Activated naive CD4-positive, alpha-beta T cell treated with anti-CD3 and anti-CD28 coated beads, Interleukin-2, amount 50 U/mL, for 24 hours (primary cell): Measurements from ENCODE around the gene PCDHGC3.

ENCODE experiments used
- H3K27ac Mint-ChIP-seq: one replicate; pipeline ENCODE4 v1.8.0; 2021; ENCODE audit warnings: mild to moderate bottlenecking, mixed read lengths
- H3K27me3 Mint-ChIP-seq: one replicate; pipeline ENCODE4 v1.8.0; 2021; ENCODE audit warnings: mixed read lengths
- H3K36me3 Mint-ChIP-seq: one replicate; pipeline ENCODE4 v1.8.0; 2021; ENCODE audit warnings: mixed read lengths
- H3K4me1 Mint-ChIP-seq: one replicate; pipeline ENCODE4 v1.8.0; 2021; ENCODE audit warnings: mixed read lengths
- H3K4me3 Mint-ChIP-seq: one replicate; pipeline ENCODE4 v1.8.0; 2021; ENCODE audit warnings: mild to moderate bottlenecking, mixed read lengths
- H3K9me3 Mint-ChIP-seq: one replicate; pipeline ENCODE4 v1.8.0; 2021; ENCODE audit warnings: mixed read lengths

Gene PCDHGC3

DNA sequence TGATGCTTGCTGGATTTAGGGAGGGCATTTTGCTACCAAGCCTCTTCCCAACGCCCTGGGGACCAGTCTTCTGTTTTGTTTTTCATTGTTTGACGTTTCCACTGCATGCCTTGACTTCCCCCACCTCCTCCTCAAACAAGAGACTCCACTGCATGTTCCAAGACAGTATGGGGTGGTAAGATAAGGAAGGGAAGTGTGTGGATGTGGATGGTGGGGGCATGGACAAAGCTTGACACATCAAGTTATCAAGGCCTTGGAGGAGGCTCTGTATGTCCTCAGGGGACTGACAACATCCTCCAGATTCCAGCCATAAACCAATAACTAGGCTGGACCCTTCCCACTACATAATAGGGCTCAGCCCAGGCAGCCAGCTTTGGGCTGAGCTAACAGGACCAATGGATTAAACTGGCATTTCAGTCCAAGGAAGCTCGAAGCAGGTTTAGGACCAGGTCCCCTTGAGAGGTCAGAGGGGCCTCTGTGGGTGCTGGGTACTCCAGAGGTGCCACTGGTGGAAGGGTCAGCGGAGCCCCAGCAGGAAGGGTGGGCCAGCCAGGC is 36.1 kb downstream of the PCDHGC3 start:
- Mint-ChIP-seq H3K4me1 (peaks cover 42% of the 10 kb centered on the region), H3K4me3 (no peak overlapping the region), H3K27ac (no peak overlapping the region), H3K9me3 (no peaks in the 10 kb centered on the region), H3K27me3 (no peaks in the 10 kb centered on the region), H3K36me3 (peaks cover 4% of the 10 kb centered on the region)

DNA sequence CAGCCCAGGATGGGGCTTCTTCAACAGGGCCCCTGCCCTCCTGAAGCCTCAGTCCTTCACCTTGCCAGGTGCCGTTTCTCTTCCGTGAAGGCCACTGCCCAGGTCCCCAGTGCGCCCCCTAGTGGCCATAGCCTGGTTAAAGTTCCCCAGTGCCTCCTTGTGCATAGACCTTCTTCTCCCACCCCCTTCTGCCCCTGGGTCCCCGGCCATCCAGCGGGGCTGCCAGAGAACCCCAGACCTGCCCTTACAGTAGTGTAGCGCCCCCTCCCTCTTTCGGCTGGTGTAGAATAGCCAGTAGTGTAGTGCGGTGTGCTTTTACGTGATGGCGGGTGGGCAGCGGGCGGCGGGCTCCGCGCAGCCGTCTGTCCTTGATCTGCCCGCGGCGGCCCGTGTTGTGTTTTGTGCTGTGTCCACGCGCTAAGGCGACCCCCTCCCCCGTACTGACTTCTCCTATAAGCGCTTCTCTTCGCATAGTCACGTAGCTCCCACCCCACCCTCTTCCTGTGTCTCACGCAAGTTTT is 36.7 kb downstream of the PCDHGC3 start:
- peaks cover 42% of the 10 kb centered on the region for H3K4me1 Mint-ChIP-seq
- peaks cover 6% of the 10 kb centered on the region for H3K36me3 Mint-ChIP-seq
- H3K27me3 Mint-ChIP-seq, result no peaks in the 10 kb centered on the region
- peak overlapping the region; percentile 71 for H3K27ac Mint-ChIP-seq
- peak overlapping the region; percentile 86 for H3K4me3 Mint-ChIP-seq
- no peaks in the 10 kb centered on the region for H3K9me3 Mint-ChIP-seq

DNA sequence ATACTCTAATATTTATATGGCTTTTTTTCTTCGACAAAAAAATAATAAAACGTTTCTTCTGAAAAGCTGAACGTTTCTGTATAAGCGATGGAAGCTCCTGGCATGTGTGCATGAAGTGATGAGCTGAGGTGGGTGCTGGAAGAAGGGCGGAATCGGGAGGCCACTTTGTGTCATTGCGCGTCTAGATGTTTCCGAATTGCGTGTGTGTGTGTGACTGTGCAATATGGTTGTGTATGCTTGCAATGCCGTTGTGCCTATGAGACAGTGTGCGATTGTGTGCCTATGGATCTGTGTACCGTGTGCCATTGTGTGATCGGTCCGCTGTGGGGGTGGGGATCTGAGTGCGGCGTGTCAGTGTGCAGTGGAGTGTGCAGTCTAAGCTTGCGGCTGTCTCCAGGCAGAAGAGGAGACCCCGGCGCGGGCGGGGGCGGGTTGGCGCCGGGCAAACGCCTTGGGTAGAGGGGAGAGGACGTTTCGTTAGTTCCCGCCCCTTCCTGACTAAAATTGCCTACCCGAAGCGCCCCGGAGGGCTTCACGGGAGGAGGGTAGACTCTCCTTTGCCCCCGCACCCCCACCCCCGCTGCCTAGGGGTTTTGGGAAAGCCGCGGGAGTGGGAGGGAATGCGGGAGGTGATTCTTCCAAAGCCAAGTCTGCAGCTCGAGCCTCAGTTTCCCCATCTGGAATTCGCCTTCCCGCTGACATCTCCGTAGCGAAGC is 37.3 kb downstream of the PCDHGC3 start:
- Mint-ChIP-seq H3K27me3 (no peaks in the 10 kb centered on the region), H3K9me3 (no peaks in the 10 kb centered on the region), H3K4me1 (peaks cover 42% of the 10 kb centered on the region), H3K36me3 (peaks cover 9% of the 10 kb centered on the region), H3K4me3 (peak overlapping the region; percentile 86), H3K27ac (peak overlapping the region; percentile 71)

DNA sequence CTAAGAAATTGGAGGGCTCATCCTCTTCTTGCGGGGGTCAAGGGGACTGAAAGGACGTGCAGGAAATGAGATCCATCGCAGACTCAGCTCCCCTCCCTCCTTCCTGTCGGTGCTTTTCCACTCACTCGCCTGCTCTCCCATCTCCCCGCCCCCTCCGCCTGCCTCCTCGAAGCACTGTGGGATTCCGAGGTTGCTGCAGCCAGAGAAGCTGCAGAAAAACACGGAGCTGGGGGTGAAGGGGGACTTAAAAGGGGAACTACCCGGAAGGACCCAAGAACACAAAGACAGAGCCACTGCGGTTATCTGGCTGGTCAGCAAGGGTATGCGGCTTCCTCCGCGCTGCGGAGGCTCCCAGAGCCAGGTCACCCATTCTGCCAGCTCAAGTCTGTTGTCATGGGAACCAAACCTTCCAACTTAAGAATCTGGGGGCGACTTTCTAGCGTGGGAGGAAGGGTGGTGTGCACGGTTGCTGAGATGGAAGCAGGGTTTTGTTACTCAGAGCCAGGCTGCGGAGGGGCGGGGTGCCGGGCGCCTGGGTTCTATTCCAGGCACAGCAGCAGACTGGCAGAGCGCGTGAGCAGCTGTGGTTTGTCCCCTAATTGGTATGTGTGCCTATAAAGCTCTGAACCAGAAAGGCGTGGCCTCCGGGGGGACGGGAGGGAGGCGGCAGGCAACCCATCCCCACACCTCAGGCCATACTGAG is 38.0 kb downstream of the PCDHGC3 start:
- peak overlapping the region; percentile 86 for H3K4me3 Mint-ChIP-seq
- peaks cover 11% of the 10 kb centered on the region for H3K36me3 Mint-ChIP-seq

DNA sequence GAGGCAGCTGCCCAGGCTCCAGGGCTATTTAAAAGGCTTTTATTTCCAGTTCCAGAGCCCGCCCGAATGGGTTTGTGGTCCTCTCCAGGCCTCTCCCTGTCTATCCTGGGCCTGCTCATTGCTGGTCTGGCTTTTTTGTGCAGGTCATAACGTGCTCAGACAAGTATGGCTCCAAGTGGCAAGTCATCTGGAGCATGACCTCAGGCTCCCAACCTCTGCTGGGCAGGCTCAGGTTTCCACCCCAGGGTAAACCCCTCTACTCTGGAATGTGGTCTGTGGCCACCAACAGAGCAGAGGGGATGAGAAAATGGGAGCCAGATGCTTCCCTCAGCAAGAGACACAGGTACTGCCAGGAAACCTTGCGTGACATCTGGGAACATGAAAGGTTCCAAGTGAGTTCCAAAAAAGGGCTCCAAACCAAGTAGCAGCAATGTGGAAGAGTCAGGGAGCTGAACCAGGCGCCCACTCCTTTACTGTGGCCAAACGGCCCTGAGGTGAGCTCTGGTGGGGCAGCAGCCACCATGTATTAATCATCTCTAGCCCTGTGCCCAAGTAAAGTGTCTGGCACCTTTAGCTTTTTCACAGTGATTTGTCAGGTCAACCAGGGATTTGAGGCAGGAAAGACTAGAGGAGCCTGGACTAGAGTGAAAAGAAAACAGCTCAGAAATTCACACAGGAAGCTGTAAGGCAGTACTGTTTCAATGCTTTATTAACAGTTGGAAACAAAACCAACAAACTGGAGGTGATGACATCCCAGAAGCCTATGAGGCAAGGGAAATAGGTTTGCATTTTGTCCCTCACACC is 38.8 kb downstream of the PCDHGC3 start:
- peak overlapping the region; percentile 86 for H3K4me3 Mint-ChIP-seq
- H3K9me3 Mint-ChIP-seq, result no peaks in the 10 kb centered on the region
- H3K36me3 Mint-ChIP-seq, result peaks cover 11% of the 10 kb centered on the region
- no peak overlapping the region for H3K27ac Mint-ChIP-seq
- H3K4me1 Mint-ChIP-seq, result peaks cover 37% of the 10 kb centered on the region
- no peaks in the 10 kb centered on the region for H3K27me3 Mint-ChIP-seq

More for the DNA sequence above, 38.0 kb downstream of the PCDHGC3 start:
- H3K9me3 Mint-ChIP-seq, result no peaks in the 10 kb centered on the region
- H3K4me1 Mint-ChIP-seq, result peaks cover 42% of the 10 kb centered on the region
- peak overlapping the region; percentile 84 for H3K27ac Mint-ChIP-seq
- H3K27me3 Mint-ChIP-seq, result no peaks in the 10 kb centered on the region

- H3K9me3 Mint-ChIP-seq, result no peaks in the 10 kb centered on the region
- H3K4me1 Mint-ChIP-seq, result peaks cover 39% of the 10 kb centered on the region
- no peak overlapping the region for H3K27ac Mint-ChIP-seq
- no peak overlapping the region for H3K4me3 Mint-ChIP-seq
- H3K36me3 Mint-ChIP-seq, result peaks cover 16% of the 10 kb centered on the region
- H3K27me3 Mint-ChIP-seq, result no peaks in the 10 kb centered on the region
These were observed 39.4 kb downstream of the PCDHGC3 start for GRCh38 chr5:141515141-141515540.

- peak overlapping the region; percentile 82 for H3K27ac Mint-ChIP-seq
- H3K4me1 Mint-ChIP-seq, result peaks cover 49% of the 10 kb centered on the region
- no peaks in the 10 kb centered on the region for H3K27me3 Mint-ChIP-seq
- H3K36me3 Mint-ChIP-seq, result peaks cover 18% of the 10 kb centered on the region
- H3K9me3 Mint-ChIP-seq, result no peaks in the 10 kb centered on the region
- no peak overlapping the region for H3K4me3 Mint-ChIP-seq
These were observed 40.3 kb downstream of the PCDHGC3 start for GRCh38 chr5:141515946-141516671.

DNA sequence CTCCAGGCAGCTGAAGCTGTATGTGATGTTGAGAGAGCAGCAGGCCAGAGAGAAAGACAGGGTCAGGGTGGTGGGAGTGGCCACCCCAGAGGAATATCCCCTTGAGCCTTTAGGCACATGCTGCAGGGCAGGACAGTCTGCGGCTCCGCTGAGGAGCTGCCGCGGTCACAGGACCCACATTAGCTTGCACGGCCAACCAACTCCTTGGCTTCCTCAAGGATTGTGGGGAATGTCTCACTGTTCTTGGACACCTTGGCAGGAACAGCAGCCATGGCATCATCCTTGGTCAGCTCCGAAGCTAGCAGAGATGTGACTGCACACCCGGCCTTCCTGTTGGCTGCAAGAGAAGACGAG is 40.9 kb downstream of the PCDHGC3 start:
- Mint-ChIP-seq H3K27me3 (no peaks in the 10 kb centered on the region), H3K36me3 (peaks cover 18% of the 10 kb centered on the region), H3K27ac (peak overlapping the region; percentile 82), H3K4me3 (no peak overlapping the region), H3K9me3 (no peaks in the 10 kb centered on the region), H3K4me1 (peaks cover 53% of the 10 kb centered on the region)

- Mint-ChIP-seq H3K4me3 (no peak overlapping the region), H3K9me3 (no peaks in the 10 kb centered on the region), H3K27ac (no peak overlapping the region), H3K4me1 (peaks cover 56% of the 10 kb centered on the region), H3K36me3 (peaks cover 22% of the 10 kb centered on the region), H3K27me3 (no peaks in the 10 kb centered on the region)
These were observed 41.5 kb downstream of the PCDHGC3 start for GRCh38 chr5:141517312-141517711.

- no peaks in the 10 kb centered on the region for H3K9me3 Mint-ChIP-seq
- peaks cover 57% of the 10 kb centered on the region for H3K4me1 Mint-ChIP-seq
- no peak overlapping the region for H3K4me3 Mint-ChIP-seq
- H3K27me3 Mint-ChIP-seq, result no peaks in the 10 kb centered on the region
- peaks cover 23% of the 10 kb centered on the region for H3K36me3 Mint-ChIP-seq
- peak overlapping the region; percentile 76 for H3K27ac Mint-ChIP-seq
These were observed 42.3 kb downstream of the PCDHGC3 start for GRCh38 chr5:141517880-141518617.

- Mint-ChIP-seq H3K27me3 (no peaks in the 10 kb centered on the region), H3K9me3 (no peaks in the 10 kb centered on the region), H3K27ac (no peak overlapping the region), H3K4me1 (peaks cover 54% of the 10 kb centered on the region), H3K36me3 (peaks cover 23% of the 10 kb centered on the region), H3K4me3 (no peak overlapping the region)
These were observed 42.9 kb downstream of the PCDHGC3 start for GRCh38 chr5:141518618-141519015.

- Mint-ChIP-seq H3K4me1 (peaks cover 49% of the 10 kb centered on the region), H3K9me3 (no peaks in the 10 kb centered on the region), H3K27ac (peak overlapping the region; percentile 74), H3K36me3 (peaks cover 24% of the 10 kb centered on the region), H3K27me3 (no peaks in the 10 kb centered on the region), H3K4me3 (no peak overlapping the region)
These were observed 44.1 kb downstream of the PCDHGC3 start for GRCh38 chr5:141519605-141520565.

- peaks cover 28% of the 10 kb centered on the region for H3K36me3 Mint-ChIP-seq
- peak overlapping the region; percentile 74 for H3K27ac Mint-ChIP-seq
These were observed 45.5 kb downstream of the PCDHGC3 start for GRCh38 chr5:141521244-141521781.

More at GRCh38 chr5:141521244-141521781, 45.5 kb downstream of the PCDHGC3 start:
- Mint-ChIP-seq H3K4me3 (peak overlapping the region; percentile 13), H3K4me1 (peaks cover 43% of the 10 kb centered on the region), H3K9me3 (no peaks in the 10 kb centered on the region), H3K27me3 (no peaks in the 10 kb centered on the region)
